Measurements from ENCODE around the gene CPS1.

CPS1 gene

DNA sequence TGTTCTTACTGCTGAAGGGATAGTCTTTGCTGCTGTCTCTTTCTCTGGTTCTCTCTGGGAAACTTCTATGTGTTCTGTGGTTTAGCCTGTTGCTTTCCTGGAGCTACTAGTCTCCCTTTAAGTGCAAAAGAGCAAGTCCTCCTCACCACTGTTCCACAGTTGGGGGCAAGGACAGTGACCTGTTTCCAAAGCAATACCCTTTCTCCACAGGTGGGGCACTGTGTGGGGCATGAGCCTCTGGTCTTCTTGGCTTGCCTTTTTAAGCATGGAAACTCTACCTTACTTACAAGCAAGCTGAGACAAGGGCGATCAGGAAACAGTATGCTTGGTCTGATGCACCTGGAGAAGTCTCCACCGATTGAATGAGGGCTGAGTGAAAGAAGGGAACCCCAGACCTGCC lies 156.7 kb downstream of the CPS1 start:
- no peak for DNase-seq

DNA sequence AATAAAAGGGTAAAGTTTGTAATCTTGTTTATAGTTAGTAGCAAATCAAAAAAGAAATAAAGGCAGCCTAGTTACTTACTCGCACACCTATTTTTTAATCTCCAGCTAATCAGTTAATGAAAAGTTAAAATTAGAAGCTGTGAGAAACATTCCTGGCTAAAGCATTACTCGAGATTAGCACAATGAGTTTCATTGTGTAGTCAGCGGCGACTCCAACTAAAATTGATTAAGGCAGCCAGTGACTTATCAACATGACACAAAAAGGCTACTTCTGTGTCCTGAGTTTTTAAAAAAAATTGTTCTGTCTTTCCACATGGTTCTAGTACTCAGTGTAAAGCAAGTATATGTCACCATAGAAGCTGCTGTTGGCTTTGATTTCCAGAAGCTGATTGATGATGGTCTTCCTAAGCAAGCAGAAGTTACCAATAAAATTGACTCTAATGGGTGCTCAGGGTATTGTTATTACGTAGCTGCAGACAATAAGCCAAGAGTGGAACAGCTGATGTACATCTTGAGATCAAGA lies 159.2 kb downstream of the CPS1 start:
- DNase-seq = no peak

DNA sequence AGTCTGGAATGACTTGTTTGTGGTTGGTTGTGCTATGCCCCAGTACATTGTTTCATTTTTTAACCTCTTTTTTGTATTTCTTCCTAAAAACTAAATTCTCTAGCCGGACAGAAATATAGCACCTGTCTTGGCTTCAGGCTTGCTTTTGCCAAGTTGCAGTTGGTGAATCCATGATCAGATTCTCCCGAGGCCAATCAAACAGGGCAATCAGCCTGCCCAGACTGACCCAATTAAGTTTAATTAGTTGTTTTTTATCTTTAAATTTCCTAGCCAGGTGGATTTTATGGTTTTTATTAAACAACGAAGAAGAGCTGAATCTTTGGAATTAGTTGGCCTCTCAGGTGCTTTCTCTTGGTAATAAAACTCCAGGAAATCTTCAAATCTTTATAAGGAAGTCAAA lies 162.1 kb downstream of the CPS1 start:
- DNase-seq = no peak

GRCh38 chr2:210722092-210722491 lies 165.7 kb downstream of the CPS1 start:
- no peak for DNase-seq

- no peak for DNase-seq
Observed at GRCh38 chr2:210727549-210727948, 171.2 kb downstream of the CPS1 start.

All from NCI-H2029 (cell line).